Esophagus muscularis mucosa (tissue), 4 donors: ENCODE measurements around the gene METTL4.

Experiments used
- EP300 ChIP-seq: sonication (generic); formaldehyde crosslinking; IDR thresholded peaks from one replicate; pipeline ENCODE4 v1.6.1; 2017; ENCODE audit warnings: antibody characterized with exemption
- POLR2AphosphoS5 ChIP-seq, 2 donors: sonication (generic); formaldehyde crosslinking; IDR thresholded peaks; one replicate each; pipeline ENCODE4 v1.6.1; 2017; ENCODE audit warnings: antibody characterized with exemption in 2 of 2
- TF ChIP-seq, protein P1 (sequence below), 3 experiments: fragments of 200-600 bp in 2 of 3; fragments of 450-650 bp in 1 of 3; sonication (generic) in 2 of 3; IDR thresholded peaks; one replicate each; pipeline ENCODE4 v1.5.1; 2017 to 2019; ENCODE audit warnings: antibody characterized with exemption in 3 of 3, mild to moderate bottlenecking in 2 of 3, moderate library complexity in 1 of 3

DNA sequence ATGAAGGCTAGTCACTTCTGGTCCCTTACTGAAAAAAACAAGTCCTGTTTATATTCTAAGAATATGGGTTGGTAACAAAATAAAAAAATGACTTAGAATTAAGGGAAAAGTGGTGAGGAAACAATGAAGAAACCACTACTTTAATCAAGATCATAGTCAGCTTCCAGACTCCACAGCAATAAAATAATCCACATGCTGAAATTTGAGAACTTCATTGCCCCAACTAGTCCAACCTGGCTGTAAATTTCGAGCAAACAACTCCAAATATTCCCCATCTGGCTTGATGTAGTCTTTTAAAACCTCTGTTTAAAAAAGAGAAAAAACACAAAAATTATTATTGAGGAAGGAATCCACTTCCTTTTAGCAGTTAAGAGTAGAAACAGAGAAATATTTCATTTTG is 32.5 kb downstream of the METTL4 start:
- no peak for TF ChIP-seq EP300
- TF ChIP-seq, protein P1, sequence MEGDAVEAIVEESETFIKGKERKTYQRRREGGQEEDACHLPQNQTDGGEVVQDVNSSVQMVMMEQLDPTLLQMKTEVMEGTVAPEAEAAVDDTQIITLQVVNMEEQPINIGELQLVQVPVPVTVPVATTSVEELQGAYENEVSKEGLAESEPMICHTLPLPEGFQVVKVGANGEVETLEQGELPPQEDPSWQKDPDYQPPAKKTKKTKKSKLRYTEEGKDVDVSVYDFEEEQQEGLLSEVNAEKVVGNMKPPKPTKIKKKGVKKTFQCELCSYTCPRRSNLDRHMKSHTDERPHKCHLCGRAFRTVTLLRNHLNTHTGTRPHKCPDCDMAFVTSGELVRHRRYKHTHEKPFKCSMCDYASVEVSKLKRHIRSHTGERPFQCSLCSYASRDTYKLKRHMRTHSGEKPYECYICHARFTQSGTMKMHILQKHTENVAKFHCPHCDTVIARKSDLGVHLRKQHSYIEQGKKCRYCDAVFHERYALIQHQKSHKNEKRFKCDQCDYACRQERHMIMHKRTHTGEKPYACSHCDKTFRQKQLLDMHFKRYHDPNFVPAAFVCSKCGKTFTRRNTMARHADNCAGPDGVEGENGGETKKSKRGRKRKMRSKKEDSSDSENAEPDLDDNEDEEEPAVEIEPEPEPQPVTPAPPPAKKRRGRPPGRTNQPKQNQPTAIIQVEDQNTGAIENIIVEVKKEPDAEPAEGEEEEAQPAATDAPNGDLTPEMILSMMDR (IDR thresholded peaks at IDR 0.05): no peak
- no peak for TF ChIP-seq POLR2AphosphoS5 (IDR thresholded peaks at IDR 0.05)
